Left renal cortex interstitium (tissue), 4 donors: ENCODE results near the gene CALN1. TPM values are rescaled to one million over a fixed set of nuclear protein-coding genes. Genes with fewer than 3 reads are reported as not detected.
"Not testable (repeated sequence)": the region's sequence is repeated elsewhere in the genome, so short reads cannot be mapped to it uniquely, and the experiment has no call there.

Experiments used
- DNase-seq, 4 donors: peaks; one replicate each; pipeline ENCODE4 v3.0.0-alpha.2; 2013; ENCODE audit warnings: low read depth in 4 of 4, low spot score in 2 of 4, missing footprints in 1 of 4
- polyA plus RNA-seq, 4 donors: library from polyadenylated mRNA; unstranded; fragments of 120-200 nt; gene quantifications; one replicate each; pipeline ENCODE4 v1.2.1, GENCODE V29; 2013; ENCODE audit not compliant: insufficient read length in 4 of 4

CALN1 gene
- polyA plus RNA-seq, 4 donors, result 0.61 to 1.1 (median 0.75) TPM

DNA sequence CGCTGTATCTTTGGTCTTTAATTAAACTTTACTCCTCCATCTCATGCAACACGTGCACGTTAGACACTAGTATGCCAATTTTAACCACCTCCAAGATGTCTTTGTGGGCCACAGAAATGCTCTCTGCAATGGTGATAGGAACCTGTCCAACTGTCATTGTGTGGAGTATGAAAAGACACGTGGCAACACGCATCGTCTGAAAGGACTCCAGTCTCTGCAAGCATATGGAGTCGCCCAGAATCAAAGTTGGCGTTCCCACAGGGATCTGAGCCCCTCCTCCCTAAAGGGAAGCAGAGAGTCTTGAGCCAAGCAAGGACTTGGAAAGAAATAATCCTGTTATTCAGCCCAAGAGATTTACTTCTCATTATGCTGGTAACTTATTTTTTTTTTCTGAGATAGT lies 301.1 kb downstream of the CALN1 start:
- DNase-seq, result no peak

DNA sequence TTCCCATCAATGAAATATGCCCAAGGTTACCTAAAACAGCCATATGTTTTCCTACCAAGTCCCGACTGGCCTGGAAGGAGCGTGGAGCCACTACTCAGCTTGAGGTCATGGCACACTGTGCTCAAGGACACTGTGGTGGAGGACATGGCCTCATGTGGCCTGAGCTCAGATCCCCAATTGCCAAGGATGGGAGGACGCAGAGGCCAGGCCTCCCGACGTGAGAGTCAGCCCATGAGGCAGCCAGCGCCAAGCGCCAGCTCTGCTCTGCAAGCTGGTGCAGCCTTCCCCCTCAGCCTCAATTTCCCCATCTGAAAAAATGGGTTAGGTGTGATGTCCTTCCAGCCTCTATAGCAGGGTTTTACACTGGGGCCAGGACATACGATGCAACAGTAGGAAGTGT lies 302.6 kb downstream of the CALN1 start:
- no peak for DNase-seq

DNA sequence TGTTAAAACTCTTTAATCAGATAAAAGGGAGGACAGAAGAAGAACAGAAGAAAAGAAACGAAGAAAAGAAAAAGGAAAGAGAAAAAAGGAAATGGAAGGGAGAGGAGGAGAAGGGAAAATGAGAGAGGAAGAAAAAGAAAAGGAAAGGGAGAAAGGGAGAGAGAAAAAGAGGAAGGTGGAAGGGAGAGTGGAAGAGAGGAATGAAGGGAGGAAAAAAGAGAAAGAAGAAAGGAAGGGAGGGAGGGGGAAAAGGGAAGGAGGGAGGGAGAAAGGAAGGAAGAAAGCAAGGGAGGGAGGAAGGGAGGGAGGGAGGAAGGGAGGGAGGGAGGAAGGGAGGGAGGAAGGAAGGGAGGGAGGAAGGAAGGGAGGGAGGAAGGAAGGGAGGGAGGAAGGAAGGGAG lies 305.7 kb downstream of the CALN1 start:
- no peak for DNase-seq

DNA sequence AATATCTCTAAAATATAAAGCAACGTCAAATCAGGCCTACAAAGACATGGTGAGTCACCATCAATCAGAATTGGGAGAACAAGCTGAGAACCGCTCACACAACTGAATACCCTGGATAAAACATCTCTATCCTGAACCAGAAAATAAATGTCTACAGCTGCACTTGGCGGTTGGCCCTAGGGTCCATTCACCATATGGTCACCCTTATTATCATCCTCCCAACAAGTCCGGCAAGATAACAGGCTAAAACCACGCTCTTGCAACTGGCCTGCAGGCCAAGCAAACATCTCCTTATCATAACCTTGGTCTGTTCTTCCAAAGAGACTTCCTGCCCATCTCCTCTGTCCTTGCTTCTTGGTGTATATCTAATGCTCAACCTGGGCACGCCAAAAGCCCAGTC lies 310.7 kb downstream of the CALN1 start:
- DNase-seq, result no peak

DNA sequence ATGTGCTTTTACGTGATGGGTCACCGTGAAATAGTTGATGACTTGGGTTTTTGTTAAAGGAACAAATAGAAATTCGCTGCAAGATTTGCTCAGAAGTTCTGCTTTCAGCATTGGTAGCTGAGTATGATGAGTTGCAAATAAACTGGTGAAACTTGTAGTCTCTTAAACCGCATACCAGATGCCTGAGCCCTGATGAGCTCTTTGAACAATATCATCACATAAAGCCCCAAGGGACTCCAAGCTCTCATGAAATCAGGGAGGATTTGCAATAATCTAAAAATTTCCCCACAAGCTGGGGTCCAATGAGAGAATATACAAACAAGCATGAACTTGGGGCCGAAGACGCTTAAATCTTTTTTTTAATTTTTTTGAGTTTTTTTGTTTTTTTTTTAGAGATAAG lies 312.4 kb downstream of the CALN1 start:
- DNase-seq, result no peak

DNA sequence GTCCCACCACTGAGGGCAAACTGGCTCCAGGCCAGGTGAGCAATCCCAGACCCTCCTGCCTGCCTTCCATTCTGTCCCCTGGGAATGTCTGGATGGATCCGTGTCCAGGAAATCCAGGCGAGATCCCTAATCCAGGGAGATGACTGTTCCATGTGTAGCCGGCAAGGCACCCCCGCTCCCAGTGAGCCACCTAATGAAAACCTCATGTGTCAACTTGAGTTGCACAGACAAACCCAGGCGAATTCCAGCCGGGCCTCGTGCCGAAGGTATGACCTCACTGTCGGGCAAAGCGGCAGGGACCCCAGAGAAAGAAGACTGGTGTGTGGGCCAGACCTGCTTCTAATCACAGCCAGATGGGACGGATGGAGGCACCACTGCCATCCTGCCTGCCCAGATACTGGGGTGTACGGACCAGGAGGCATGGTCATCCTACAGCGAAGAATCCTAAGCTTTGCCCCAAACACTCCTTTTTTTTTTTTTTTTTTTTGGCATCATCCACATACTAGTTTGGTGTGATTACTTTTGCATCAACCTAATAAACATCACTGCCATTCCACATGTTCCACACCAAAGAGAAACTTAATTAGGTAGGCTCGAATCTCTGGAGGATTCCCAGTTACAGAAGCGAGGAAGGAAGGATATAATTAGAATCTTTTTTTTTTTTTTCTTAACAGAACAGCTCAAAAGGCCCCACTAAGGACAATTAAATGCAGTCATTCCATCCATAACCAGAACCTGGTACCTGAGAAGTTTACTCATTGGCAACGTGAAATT lies 313.1 kb downstream of the CALN1 start:
- no peak for DNase-seq

DNA sequence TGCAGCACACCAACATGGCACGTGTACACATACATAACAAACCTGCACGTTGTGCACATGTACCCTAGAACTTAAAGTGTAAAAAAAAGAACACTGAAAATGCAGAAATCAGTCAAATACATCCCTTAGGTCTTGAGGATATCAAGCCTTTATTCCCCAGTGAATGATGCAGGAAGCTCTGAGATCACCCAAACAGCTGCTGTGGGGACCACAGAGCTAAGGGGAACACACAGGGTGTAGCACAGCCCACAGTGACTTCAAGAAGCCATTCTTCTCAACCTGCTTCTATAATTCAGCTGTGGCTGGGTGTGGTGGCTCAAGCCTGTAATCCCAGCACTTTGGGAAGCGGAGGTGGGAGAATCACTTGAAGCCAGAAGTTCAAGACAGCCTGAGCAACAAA lies 314.9 kb downstream of the CALN1 start:
- DNase-seq, result no peak

DNA sequence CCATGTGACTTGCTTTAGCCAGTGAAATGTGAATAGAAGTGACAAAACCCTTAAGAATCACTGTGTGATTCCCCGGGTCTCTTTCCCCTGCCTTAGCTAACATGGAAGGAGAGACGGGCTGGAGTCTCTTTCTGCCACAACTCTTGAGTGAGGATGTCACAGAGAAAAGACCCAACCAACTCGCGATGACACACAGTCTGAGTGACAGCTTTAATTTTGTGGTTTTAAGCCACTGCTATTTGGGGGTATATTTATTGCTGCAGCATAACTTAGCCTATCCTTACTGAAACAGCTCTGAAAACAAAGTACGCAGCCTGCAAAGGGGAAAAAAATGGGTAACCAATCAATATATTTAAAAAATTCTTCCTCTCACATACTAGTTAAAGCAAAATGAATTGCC lies 319.4 kb downstream of the CALN1 start:
- no peak for DNase-seq

DNA sequence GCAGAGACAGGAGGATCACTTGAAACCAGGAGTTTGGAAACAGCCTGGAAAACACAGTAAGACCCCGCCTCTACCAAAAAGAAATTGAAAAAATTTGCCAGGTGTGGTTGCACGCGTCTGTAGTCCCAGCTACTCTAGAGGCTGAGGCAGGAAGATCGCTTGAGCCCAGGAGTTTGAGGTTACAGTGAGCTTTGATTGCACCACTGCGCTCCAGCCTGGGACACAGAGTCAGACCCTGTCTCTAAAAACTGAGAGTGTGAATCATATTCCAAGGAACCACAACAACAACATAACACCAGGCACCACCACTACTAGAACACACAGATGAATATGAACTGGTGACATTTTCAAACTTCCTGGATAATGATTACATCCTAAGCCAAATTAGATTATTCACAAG lies 324.2 kb downstream of the CALN1 start:
- no peak for DNase-seq

DNA sequence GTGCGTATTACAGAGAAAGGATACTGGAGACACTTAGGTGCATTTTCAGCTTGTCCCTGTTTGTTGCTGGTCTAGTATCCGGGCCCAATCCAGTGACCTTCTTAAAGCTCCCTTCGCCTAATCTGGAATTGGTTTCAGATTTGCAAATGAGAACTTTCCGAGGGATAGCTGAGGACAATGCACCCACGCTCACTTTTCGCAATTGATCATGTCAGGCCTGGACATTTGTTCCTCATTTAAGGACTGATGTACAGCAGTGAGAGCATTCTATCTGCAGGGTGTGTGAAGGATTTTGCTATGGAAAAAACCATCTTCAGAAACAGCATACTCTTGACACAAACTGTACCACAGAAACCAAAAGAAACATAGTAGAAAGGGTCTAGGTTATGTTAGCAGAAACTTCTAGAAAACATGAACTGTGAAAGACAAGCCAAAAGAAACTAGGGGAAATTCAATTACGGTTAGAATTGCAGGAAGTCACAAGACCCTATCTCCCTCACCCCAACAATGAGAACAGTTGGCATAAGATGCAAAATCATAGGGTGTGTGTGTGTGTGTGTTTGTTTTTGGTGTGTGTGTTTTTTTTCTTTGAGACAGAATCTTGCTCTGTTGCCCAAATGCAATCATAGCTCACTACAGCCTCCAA lies 331.1 kb downstream of the CALN1 start:
- DNase-seq, result no peak

DNA sequence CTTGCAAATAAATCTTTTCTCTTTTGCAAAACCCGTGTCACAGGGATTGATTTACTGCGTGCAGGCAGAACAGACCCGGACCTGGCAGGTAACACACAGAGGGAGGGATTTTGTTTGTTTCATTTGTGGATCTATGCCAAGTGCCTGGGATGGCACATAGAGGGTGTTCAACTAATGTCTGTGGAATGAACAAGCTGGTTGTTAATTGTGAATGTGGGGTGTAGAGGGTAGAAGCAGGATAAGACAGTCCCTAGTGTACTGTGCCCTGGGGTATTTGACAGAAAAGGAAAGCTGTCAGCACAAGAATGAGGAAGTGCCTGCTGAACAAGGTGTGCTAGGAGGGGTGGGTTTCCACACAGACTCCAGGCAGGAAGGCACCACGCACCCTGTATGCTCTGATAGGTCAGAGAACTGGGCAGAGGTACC lies 331.8 kb downstream of the CALN1 start:
- no peak for DNase-seq

DNA sequence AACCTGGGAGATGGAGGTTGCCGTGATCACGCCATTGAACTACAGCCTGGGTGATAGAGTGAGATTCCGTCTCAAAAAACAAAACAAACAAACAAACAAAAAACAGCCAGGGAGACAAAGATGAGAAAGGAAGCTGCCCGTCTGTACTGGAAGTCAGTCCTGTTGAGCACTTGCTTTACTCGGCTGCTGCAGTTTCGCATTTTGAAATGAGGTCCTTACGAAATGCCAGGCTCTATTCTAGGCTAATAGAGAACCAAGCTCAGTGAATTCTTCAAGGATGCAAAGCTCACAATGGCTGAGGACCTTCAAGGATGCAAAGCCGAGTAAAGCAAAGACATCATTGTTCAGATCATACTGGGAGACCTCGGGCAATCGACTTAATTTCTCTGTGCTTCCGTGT lies 333.3 kb downstream of the CALN1 start:
- DNase-seq, result no peak

DNA sequence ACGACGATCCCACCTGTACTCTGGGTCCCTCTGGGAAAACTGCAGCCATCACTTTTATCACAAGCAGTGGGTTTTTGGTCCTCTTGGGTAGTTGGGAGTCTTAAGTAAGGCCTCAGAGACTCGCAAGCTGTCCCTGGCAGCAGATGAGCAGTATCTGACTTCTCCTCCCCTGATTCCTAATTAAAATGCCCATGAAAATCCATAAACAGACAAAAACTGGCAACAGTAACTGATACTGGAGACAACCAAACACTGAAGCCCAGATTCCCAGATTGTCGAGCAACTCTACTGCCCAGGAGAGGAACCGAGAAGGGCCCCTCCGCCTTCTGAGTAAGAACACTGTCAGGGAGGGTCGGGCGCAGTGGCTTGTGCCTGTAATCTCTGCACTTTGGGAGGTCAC lies 333.8 kb downstream of the CALN1 start:
- DNase-seq, result no peak

DNA sequence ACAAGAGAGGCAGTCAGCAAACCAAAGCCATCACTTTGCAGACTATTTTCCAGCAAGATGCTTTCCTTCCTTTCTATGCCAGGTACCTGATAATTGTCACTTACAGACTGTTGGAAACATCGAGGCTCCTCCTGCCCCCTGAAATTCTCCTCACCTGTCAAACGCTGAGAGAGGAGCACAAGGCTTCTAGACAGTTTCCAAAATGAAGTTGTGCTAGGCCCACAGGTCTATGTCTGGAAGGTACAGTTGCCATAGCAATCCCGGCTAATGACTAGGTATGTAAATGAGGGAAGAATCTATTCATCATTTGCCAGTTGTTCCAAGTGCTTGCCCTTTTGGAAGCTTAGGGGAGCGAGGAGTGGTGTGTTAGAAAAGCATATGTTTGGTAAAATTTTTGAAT lies 334.4 kb downstream of the CALN1 start:
- DNase-seq, result no peak

DNA sequence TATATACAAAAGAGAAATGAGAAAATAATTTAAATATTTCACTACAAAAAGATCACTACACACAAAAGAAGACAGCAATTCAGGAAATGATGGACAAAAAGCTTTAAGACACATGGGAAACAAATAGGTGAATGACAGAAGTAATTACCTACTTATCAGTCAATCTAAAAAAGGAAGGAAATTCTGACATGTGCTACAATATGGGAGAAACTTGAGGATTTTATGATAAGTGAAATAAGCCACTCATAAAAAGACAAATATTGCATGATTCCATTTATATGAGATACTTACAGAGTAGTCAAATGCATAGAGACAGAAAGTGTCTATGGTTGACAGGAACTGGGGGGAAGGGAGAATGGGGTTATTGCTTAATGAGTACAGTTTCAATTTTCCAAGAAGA lies 339.2 kb downstream of the CALN1 start:
- no peak for DNase-seq

DNA sequence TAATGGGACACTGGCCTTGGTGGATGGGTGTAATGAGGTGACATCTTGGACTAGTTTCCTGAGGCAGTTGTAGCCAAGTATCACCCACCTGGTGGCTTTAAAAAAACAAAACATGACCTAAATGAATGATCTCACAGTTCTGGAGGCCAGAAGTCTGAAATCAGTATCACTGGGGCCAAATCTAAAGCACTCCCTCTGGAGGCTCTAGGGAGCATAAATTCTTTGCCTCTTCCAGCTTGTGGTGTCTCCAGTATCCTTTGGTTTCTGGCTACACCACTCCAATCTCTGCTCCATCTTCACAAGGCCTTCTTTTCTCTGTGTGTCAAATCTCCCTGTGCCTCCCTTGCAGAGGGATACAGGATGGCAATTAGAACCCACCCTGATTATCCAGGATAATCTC lies 342.9 kb downstream of the CALN1 start:
- no peak for DNase-seq

DNA sequence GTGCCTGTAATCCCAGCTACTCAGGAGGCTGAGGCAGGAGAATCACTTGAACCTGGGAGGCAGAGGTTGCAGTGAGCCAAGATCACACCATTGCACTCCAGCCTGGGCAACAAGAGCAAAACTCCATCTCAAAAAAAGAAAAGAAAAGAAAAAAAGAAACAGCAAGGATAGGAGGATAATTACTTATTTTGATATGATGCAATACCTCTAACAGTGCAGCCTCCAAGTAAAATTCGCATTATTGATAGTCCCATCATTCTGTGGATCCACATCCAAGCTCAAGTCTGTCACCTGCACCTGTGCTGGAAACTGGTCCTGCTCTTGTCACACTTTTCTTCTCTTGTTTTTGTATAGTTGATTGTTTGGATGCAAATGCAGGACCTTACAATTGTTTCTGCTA lies 346.4 kb downstream of the CALN1 start:
- not testable (repeated sequence) for DNase-seq

DNA sequence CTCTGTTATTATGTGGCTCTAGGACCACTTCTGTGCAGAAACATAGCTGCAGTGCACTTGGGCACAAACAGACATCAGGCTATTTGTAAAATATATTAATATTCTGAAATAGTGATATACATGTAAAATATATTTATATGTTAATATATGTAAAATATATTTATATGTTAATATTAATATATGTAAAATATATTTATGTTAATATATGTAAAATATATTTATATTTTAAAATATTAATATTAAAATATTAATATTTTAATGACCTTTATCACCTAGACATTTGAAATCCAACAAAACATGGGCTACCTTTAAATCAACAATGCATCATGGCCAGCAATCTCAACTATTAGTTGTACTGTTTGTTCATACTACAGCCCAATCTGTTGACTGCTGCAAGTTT lies 347.2 kb downstream of the CALN1 start:
- no peak for DNase-seq

DNA sequence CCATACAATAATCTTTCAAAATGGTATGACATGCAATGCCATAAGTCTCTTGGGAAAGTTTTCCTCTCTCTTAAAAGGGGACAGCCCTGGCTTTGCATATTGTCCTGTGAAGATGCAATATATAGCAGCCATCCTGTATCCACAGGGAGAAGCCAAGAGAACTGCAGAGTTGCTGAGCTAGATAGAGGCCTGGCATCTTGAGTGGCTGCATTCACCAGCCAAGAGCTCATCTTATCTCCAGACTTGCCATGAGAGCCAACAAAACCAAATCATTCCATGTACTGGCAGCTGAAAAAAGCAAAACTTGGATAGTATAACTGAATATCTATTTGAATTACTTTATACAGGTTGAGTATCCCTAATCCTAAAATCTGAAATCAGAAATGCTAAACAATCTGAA lies 348.8 kb downstream of the CALN1 start:
- DNase-seq, result no peak

DNA sequence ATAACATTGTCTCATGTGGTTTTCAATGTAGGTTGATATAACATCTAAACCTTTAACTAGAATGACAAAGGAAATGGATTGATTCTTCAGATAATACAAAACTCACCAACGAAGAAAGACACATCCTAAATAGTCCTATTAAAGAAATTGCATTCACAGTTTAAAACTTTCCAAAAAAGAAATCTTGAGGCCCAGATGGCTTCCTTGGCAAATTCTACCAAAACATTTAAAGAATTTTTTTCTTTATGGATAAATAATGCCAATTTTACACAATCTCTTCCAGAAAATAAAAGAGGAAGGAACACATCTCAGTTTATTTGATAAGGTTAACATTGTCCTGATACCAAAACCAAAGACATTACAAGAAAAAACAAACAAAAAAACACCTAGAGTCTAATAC lies 349.5 kb downstream of the CALN1 start:
- DNase-seq, result no peak

DNA sequence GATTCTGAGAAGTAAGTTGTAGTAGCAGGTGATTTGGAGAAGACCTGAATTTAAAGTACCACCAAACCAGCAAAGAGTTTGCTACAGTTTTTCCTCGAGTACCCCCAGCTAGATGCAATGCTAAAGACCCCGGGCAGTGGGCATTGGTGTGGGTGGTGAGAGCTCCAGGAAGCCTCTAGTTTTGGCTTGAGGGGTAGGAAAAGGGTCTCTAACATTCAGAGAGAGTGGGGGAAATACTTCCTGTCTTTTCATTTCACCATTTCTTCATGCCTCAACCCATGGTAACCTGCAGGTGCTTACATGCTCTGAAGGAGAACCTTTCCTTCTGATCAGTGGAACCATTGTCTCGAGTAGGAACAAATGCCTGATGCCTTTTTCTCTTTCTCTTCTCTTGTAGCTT lies 352.2 kb downstream of the CALN1 start:
- DNase-seq, result no peak

DNA sequence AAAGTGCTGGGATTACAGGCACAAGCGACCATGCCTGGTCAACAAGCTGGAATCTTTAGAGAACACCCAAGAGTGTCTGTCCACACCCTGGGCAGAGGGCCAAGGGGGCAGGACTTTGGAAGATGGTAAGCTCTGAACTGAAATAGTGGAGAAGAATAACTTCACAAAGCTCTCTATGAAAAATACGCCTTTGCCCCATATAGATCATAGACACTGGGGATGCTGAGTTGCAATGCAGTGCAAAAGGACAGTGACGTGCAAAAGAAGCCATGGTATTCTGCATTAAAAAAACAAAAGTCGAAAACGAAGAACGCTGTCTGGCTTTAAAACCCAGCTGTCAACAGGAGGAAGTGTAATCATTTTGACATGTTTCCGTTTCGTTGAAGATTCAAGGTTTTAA lies 353.6 kb downstream of the CALN1 start:
- no peak for DNase-seq

DNA sequence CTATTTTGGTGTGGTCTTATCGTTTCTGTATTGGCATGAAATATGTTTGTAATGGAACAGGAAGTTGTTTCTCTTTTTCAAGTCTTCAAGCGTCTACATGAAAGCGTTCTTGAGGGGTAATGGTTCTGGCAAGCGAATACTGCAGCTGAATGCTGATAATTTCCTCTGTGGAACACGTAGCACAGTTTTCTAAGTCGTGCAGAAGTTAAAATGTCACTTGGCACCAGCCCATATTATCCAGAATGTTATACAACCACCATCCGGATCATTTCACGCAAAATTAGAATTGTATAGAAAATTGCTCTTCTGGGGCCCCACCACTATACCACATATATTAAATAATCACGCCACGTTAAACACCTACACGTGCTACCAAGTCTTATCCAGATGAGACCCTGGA lies 354.3 kb downstream of the CALN1 start:
- DNase-seq, result no peak
